Endodermal cell (in vitro differentiated cells): ENCODE results near the gene TLCD4. TPM values are rescaled to one million over a fixed set of nuclear protein-coding genes. Genes with fewer than 3 reads are reported as not detected.

Experiments
- DNase-seq: peaks from one replicate; pipeline ENCODE4 v3.0.0-alpha.2; 2017
- H3K27ac ChIP-seq: 2 replicates; pipeline ENCODE4 v1.5.1; 2013; ENCODE audit warnings: mild to moderate bottlenecking, low read depth, low read length, moderate library complexity
- H3K27me3 ChIP-seq: 2 replicates; pipeline ENCODE4 v1.6.1; 2013; ENCODE audit warnings: mild to moderate bottlenecking, low read length, moderate library complexity; ENCODE audit not compliant: insufficient read depth, control insufficient read depth, poor library complexity, severe bottlenecking
- H3K36me3 ChIP-seq: 2 replicates; pipeline ENCODE4 v1.7.0; 2013; ENCODE audit warnings: mild to moderate bottlenecking, low read length, moderate library complexity; ENCODE audit not compliant: control insufficient read depth, insufficient read depth
- H3K4me1 ChIP-seq: one replicate; pipeline ENCODE4 v1.7.0; 2013; ENCODE audit warnings: low read length; ENCODE audit not compliant: control insufficient read depth, insufficient read depth
- H3K4me3 ChIP-seq: 2 replicates; pipeline ENCODE4 v1.5.1; 2013; ENCODE audit warnings: mild to moderate bottlenecking, low read length, moderate library complexity
- H3K9ac ChIP-seq: 2 replicates; pipeline ENCODE4 v1.6.1; 2013; ENCODE audit warnings: mild to moderate bottlenecking, low read length, moderate library complexity; ENCODE audit not compliant: poor library complexity, severe bottlenecking; ENCODE audit errors: extremely low read depth
- H3K9me3 ChIP-seq: 2 replicates; pipeline ENCODE4 v1.6.1; 2013; ENCODE audit warnings: mild to moderate bottlenecking, low read length, moderate library complexity; ENCODE audit not compliant: control insufficient read depth
- H3K27ac Mint-ChIP-seq: 2 replicates; pipeline ENCODE4 v1.8.0; 2020; ENCODE audit warnings: mixed read lengths
- H3K27me3 Mint-ChIP-seq: 2 replicates; pipeline ENCODE4 v1.8.0; 2021; ENCODE audit warnings: mild to moderate bottlenecking, mixed read lengths; ENCODE audit not compliant: insufficient read depth
- H3K36me3 Mint-ChIP-seq: 2 replicates; pipeline ENCODE4 v1.8.0; 2020; ENCODE audit warnings: low read depth, mixed read lengths
- H3K4me1 Mint-ChIP-seq: 2 replicates; pipeline ENCODE4 v1.8.0; 2020; ENCODE audit warnings: mixed read lengths
- H3K4me3 Mint-ChIP-seq: 2 replicates; pipeline ENCODE4 v1.8.0; 2020; ENCODE audit warnings: mild to moderate bottlenecking, moderate library complexity, mixed read lengths
- H3K9me3 Mint-ChIP-seq: 2 replicates; pipeline ENCODE4 v1.8.0; 2020; ENCODE audit warnings: mild to moderate bottlenecking, mixed read lengths
- WGBS, 2 experiments: methylation state at CpG; one replicate each; pipeline versions ENCODE4 v1.1.5 to v1.1.7; 2013; ENCODE audit warnings: missing lambda C conversion rate in 2 of 2, mixed read lengths in 1 of 2; ENCODE audit not compliant: insufficient coverage in 1 of 2, insufficient read length in 1 of 2; 5-methylcytosine and 5-hydroxymethylcytosine counted together
- long read RNA-seq, 4 experiments: library from polyadenylated mRNA in 2 of 4; library from RNA in 1 of 4; library from capped mRNA in 1 of 4; stranded (forward) in 3 of 4; unstranded in 1 of 4; transcript quantifications; one replicate each; pipeline ENCODE4 v2.0.0, GENCODE V29; 2020 to 2021; ENCODE audit warnings: inconsistent platforms in 1 of 4
- polyA plus RNA-seq, 2 experiments: library from polyadenylated mRNA; stranded (reverse); fragments of 50-300 nt; gene quantifications; one replicate each; pipeline ENCODE4 v1.2.3, GENCODE V29; 2013
- total RNA-seq, 2 donors: library from RNA; stranded (reverse); fragmentation: NEBNext Ultra II Directional in 1 of 2; extraction: Animal tissue kit (Norgen Biotek cat#: 25700) in 1 of 2; gene quantifications; 2 replicates in 1 of 2; 3 replicates in 1 of 2; pipeline ENCODE4 v1.2.1, GENCODE V29; 2021
- TF ChIP-seq, protein P1 (sequence below): fragments of 200-600 bp; sonication (generic); conservative IDR thresholded peaks from 2 replicates; pipeline ENCODE4 v1.5.0; 2021; ENCODE audit warnings: antibody characterized with exemption, mild to moderate bottlenecking

TLCD4 gene, protein sequence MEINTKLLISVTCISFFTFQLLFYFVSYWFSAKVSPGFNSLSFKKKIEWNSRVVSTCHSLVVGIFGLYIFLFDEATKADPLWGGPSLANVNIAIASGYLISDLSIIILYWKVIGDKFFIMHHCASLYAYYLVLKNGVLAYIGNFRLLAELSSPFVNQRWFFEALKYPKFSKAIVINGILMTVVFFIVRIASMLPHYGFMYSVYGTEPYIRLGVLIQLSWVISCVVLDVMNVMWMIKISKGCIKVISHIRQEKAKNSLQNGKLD
- total RNA-seq, result 10 to 100 TPM in 1 of 2 donors, 1 to 10 TPM in 1; 6.4 to 19.3 TPM
- polyA plus RNA-seq (2013, experiment 1 of 2), result 3.5 TPM
- polyA plus RNA-seq (2013, experiment 2 of 2), result 3.8 TPM
- long read RNA-seq, experiment 1, full-length matches to known transcripts, result 3 of 5 reads
- long read RNA-seq, experiment 1, partial matches to known transcripts, result 1 of 5 reads
- long read RNA-seq, experiment 1, other reads (novel, unspliced or antisense), result 1 of 5 reads
- long read RNA-seq, experiment 2, full-length matches to known transcripts, result 18 of 25 reads
- long read RNA-seq, experiment 2, partial matches to known transcripts, result 2 of 25 reads
- long read RNA-seq, experiment 2, other reads (novel, unspliced or antisense), result 5 of 25 reads
- long read RNA-seq, experiment 3, full-length matches to known transcripts, result 30 of 37 reads
- long read RNA-seq, experiment 3, partial matches to known transcripts, result 1 of 37 reads
- long read RNA-seq, experiment 3, other reads (novel, unspliced or antisense), result 6 of 37 reads
- long read RNA-seq, experiment 4, partial matches to known transcripts, result 0 of 2 reads
- long read RNA-seq, experiment 4, other reads (novel, unspliced or antisense), result 2 of 2 reads

GRCh38 chr1:95117207-95118066 lies at the start of gene TLCD4:
TSS of gene TLCD4 (plus strand) at chr1:95117355. CDS start at chr1:95143902, 26,547 bp downstream.
- DNase-seq, result peak; percentile 91
- peak within 1 kb of the TSS; percentile 85 for H3K4me3 ChIP-seq
- peaks cover 2% of the 10 kb centered on the region for H3K36me3 Mint-ChIP-seq
- H3K9me3 Mint-ChIP-seq, result no peaks in the 10 kb centered on the region
- TF ChIP-seq, protein P1, sequence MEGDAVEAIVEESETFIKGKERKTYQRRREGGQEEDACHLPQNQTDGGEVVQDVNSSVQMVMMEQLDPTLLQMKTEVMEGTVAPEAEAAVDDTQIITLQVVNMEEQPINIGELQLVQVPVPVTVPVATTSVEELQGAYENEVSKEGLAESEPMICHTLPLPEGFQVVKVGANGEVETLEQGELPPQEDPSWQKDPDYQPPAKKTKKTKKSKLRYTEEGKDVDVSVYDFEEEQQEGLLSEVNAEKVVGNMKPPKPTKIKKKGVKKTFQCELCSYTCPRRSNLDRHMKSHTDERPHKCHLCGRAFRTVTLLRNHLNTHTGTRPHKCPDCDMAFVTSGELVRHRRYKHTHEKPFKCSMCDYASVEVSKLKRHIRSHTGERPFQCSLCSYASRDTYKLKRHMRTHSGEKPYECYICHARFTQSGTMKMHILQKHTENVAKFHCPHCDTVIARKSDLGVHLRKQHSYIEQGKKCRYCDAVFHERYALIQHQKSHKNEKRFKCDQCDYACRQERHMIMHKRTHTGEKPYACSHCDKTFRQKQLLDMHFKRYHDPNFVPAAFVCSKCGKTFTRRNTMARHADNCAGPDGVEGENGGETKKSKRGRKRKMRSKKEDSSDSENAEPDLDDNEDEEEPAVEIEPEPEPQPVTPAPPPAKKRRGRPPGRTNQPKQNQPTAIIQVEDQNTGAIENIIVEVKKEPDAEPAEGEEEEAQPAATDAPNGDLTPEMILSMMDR, result no peak
- 0% methylated on average over 19 to 108 of the region's 108 CpGs for WGBS, 2 experiments
- H3K4me1 ChIP-seq, result peaks cover 17% of the 10 kb centered on the region
- H3K27ac Mint-ChIP-seq, result peak within 1 kb of the TSS; percentile 72
- peak within 1 kb of the TSS; percentile 64 for H3K9ac ChIP-seq
- H3K4me1 Mint-ChIP-seq, result peaks cover 36% of the 10 kb centered on the region
- H3K4me3 Mint-ChIP-seq, result peak within 1 kb of the TSS; percentile 73
- H3K36me3 ChIP-seq, result no peaks in the 10 kb centered on the region
- no peak within 1 kb of the TSS for H3K27ac ChIP-seq
- peaks cover 30% of the 10 kb centered on the region for H3K27me3 Mint-ChIP-seq
- no peaks in the 10 kb centered on the region for H3K9me3 ChIP-seq
- H3K27me3 ChIP-seq, result peaks cover 4% of the 10 kb centered on the region

- TF ChIP-seq, protein P1, result no peak
- Histone ChIP-seq H3K4me3 (peak overlapping the region; percentile 33), H3K9me3 (peaks cover 16% of the 10 kb centered on the region), H3K4me1 (peaks cover 4% of the 10 kb centered on the region), H3K27ac (no peak overlapping the region), H3K9ac (no peak overlapping the region), H3K36me3 (peaks cover 20% of the 10 kb centered on the region), H3K27me3 (no peaks in the 10 kb centered on the region)
- Mint-ChIP-seq H3K27me3 (no peaks in the 10 kb centered on the region), H3K27ac (no peak overlapping the region), H3K9me3 (peaks cover 5% of the 10 kb centered on the region), H3K4me3 (no peak overlapping the region), H3K36me3 (peaks cover 33% of the 10 kb centered on the region), H3K4me1 (peaks cover 47% of the 10 kb centered on the region)
- WGBS, 2 experiments, result 79 to 82% methylated on average over 5 of the region's 5 CpGs
- no peak for DNase-seq
Measured at GRCh38 chr1:95067568-95067967, 49.6 kb upstream of the TLCD4 start.
